ENCODE data around the gene RERE.

Gene RERE

GRCh38 chr1:8356256-8357209 lies 460.9 kb downstream of the RERE start:
- no peak for FAIRE-seq

DNA sequence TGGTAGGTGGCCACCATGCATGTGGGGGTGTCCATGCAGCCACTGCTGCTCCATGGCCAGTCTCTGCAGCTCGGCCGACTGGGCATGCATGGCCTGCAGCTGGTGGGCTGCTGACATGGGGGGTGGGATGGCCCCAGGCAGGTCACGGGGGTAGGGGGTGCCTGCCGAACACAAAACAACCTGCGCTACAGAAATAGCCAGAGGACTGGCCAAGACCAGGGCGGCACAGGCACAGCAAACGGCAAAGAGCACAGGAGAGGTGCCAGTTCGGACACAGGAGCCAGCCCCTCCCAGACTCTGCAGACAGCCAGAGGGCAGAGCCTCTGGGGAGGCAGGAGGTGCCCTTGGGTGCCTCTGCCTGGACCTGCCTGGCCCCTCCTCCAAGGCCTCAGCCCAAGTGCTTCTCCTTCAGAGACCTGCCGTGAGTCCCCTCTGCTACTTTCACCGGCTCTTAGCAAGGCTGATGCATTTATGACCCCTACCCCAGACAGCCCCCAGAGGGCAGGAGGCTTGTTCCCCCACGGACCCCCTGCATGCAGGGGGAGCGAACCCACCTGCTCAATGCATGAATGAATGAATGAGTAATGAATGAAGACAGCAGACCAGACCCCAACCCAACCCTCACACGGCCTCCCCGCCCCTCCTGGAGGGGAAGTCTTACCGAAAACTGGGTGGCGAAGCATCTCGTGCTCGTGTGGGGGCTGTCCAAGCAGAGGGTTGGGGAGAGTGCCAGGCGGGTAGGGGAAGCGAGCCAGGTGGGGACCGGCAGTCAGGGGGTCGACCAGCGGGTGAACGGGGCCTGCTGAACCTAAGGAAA lies 461.8 kb downstream of the RERE start:
- FAIRE-seq: no peak

DNA sequence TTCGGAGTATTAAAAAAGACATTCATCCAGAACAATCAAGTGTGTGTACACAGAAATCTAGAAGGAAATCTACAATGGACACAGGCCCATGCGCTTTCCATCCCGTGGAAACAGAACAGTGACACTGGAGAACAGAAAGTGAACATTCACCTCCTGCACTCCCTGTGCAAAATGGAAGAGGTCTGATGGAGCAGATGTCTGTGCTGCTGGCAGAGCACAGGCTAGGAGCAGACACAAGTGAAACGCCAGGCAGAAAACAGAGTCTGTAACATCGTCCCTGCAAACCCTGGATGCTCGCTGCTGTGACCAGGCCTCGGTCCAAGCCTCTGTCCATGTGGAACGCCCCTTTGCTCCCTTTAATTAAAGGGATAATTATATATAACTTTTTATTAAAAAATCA lies 463.4 kb downstream of the RERE start:
- FAIRE-seq: no peak

DNA sequence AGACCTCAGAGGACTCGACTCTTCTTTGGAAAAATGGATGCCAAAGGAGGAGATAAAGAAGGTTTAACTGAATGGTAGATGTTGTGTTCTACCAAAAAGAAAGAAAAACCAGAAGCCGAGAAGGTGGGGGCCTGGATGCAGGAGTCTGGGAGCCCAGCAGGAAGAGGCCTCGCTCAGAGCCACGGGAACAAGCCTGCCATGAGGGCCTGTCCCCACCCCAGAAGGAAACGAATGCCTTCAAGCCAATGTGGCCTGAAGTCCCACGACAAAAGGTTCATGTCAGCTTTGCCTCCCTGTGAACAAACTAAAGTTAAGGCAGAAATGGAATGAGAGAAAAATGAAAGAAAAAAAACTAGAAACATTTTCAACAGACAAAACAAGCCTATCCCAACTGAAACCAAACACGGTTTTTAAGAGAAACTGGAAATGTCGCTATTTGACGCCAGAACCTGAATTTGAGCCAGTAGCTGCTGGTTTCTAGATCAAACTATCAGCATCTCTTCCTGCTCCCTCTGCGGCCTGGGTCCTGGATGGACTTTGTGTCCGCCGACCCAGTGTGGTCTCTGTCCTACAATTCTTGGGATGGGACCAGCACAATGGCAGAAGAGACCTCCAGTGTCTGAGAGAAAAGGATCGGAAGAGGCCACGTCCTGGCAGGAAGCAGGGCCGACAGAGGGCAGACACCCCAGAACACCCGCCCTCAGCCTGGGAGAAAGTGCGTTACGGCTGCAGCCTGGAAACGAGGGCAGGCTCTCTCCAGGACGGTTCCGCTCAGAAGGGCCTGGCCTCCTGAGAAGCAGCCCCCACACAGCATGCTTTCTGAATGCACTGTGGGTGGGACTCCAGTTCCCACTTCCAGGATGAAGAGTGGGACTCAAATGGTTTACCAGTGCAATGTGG lies 464.3 kb downstream of the RERE start:
- FAIRE-seq: no peak

- FAIRE-seq: no peak
These were observed 465.0 kb downstream of the RERE start for GRCh38 chr1:8352471-8352845.

DNA sequence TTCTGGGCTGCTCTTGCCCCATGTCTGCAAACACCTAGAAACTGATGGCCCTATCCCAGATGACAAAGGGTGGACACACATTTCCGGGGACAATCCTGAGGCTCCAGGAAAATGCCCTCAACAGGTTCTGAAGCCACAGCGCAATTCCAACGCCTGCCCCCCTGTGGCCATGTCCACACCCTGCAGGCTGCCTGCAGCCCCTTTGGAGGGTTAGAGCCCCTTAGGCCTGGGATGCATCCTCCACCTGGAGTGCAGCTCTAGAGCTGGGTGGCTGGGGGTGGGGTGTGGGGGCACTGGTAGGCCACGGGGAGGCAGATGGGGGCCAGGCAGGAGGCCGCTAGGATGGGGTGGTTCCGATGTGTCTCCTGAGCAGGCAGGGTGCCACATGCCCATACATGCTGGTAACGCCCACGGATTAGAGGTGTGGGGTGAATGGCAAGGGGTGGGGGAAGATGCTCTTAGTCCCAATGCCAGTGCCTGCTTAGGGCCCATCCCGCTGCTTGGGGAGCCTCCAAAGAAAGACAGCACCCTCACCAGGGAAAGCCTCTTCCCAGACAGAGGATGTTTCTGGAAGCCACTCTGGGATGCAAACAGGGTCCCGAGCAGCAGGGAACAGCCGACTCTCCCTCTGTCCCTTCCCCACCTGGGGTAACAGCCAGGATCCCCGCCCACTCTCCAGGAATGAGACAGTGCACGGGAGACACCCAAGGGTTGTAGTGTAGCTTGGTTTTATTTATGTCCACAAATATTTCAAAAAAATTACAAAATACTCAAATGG lies 465.6 kb downstream of the RERE start:
- no peak for FAIRE-seq

- no peak for FAIRE-seq
These were observed 466.3 kb downstream of the RERE start for GRCh38 chr1:8350914-8351684.

- FAIRE-seq: no peak
These were observed 467.5 kb downstream of the RERE start for GRCh38 chr1:8349961-8350360.

GRCh38 chr1:8349473-8349865 lies 468.0 kb downstream of the RERE start:
- no peak for FAIRE-seq

DNA sequence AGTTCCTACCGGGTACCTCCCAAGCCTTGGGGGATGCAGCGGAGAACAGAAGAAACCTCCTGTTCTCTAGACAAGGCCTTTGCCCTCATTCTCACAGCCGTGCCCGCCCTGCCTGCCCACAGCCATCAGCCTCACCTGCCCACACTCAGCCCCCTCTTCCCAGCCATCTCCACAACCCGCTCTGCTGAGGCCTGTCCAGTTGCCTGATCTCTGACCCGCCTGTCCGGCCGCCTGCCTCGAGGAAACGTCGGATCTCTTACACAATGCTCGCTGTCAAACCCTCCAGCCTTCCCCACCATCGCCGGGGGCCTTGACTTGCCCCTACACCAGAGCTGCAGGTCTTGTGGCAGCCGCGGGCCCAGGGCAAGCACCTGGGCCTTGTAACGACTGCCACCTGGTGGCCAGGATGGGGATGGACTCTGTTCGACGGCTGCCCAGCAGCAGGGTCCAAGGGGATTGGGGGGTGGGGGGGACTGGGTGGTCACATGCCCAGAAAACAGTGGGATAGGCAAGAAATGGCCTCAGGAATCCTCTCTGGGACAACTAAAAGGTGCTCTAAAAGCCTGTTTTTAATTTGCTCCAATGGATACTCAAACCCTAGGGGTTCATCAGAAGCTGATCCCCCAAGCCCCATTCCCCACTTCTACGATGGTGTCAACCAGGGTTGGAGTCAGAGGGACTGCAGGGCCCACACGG lies 468.5 kb downstream of the RERE start:
- no peak for FAIRE-seq

- FAIRE-seq: no peak
These were observed 469.2 kb downstream of the RERE start for GRCh38 chr1:8348047-8348776.

DNA sequence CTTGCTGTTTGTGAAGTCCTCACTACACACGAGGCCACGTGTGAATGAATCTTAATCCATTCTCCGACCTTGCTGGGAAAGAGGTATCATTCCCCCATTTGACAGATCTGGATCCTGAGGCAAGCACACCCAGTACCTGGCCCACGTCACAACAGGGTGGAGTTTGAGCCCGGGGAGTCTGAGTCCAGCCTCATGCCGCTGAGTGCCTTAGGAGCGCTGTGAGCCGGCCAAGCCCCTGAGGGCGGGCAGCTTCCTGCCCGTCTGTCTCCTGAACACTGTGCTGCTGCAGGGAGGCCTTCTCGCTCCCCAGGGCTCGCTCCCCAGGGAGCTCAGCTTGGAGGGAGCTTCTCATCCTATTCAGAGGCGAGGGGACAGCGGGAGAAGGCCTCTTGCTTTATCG lies 469.8 kb downstream of the RERE start:
- no peak for FAIRE-seq

DNA sequence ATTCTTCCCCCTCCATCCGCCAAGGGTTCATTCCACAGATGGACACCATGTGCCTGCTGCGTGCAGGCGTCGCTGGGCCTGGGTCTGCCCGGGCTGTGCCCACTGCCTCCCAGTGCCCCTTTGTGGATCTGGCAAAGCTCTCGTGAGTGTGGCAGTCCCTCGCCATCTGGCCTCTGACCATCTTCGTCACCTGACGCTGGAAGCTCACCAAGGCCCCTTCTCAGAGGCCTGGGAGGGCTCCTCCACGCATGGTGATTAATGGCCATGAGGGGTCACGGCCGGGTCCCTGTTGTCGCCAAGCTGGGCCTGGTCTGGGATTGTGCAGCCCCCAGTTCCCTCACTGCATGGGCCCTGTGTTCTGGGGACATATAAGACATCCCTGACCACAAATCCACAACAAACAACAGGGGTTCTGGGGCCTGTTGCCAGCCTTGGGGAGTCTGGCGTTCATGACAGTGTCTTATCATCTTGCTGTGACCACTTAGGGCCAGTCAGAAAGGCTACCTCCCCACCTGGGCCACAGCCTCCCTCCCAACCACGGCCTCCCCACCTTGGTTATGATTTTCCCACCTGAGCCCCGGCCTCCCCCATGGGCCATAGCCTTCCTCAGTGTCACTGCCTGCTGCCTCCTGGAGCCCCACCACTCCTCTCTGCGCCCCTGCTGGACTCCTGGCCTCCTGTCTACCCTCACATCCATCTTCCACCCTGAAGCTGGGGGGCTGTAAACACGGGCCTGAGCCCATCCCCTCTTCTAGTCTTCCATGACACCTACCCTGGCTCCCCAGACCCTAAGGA lies 471.6 kb downstream of the RERE start:
- no peak for FAIRE-seq

GRCh38 chr1:8344893-8345507 lies 472.4 kb downstream of the RERE start:
- no peak for FAIRE-seq

- FAIRE-seq: peak; percentile 95
These were observed 473.9 kb downstream of the RERE start for GRCh38 chr1:8343464-8344001.

GRCh38 chr1:8343044-8343443 lies 474.4 kb downstream of the RERE start:
- FAIRE-seq: no peak

- no peak for FAIRE-seq
These were observed 475.1 kb downstream of the RERE start for GRCh38 chr1:8342325-8342724.

GRCh38 chr1:8340448-8340847 lies 477.0 kb downstream of the RERE start:
- no peak for FAIRE-seq
